ENCODE measurements around the gene LCP2. TPM values are rescaled to one million over a fixed set of nuclear protein-coding genes. Genes with fewer than 3 reads are reported as not detected.
A peak's percentile ranks its signal among the peaks of the same experiment; 100 is the strongest.

LCP2 gene
- total RNA-seq, 1 experiment from 2014 or later: 0.61 TPM

DNA sequence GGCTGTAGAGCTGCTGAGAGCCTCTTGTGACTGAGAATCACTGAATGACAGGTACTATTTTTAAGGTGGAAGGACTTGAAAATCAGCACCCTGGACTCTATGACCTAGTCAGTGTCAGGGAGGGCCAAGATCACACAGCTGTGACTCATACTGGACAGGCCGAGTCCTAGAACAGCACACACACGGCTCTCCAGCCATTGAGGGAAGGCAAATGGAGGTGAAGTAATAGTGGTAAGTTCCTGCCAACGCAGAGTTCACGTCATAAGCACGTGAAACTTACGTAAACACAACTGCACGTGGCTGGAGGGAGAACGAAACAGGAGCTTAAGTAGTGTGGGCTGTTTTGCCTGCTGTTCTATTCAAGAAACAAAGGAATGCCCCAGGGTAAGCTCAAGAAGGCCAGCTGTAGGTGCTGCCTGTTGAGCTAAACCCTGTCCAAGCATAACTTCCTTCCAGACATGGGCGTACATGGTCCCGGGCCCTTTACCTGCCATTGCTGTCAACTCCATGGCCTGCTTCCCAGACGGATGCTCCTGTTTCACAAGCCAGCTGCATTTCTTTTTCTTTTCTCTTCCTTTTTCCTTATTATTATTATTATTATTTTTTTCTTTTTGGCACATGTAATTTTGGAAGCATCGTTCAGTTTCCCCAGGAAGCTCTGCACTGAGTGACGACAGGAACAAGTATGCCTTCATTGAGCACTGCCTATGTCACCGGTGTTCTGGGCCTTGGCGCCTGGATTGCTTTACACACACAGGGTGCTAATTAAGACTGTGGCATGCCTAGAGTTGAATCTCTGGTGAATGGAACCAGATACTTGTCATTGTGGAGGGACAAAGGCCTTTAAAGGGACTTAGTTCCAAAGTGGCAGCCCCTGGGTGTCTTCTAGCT, 10.2 kb upstream of the LCP2 start:
- Histone ChIP-seq H3K9ac (ENCODE audit: low read length) (no peak overlapping the region), H3K4me1 (ENCODE audit: control insufficient read depth in 1 of 2, insufficient read depth in 2 of 2, low read length in 2 of 2) (no peaks in the 10 kb centered on the region), H4K20me1 (ENCODE audit: insufficient read depth) (no peaks in the 10 kb centered on the region), H3K4me2 (ENCODE audit: low read length) (no peak overlapping the region), H2AFZ (ENCODE audit: low read depth, low read length, poor library complexity, severe bottlenecking) (no peak overlapping the region), H3K9me3 (ENCODE audit: control insufficient read depth in 1 of 2, insufficient read depth in 1 of 2, low read depth in 1 of 2, low read length in 2 of 2) (no peaks in the 10 kb centered on the region), H3K9me2 (ENCODE audit: insufficient read depth) (no peaks in the 10 kb centered on the region), H3K79me2 (ENCODE audit: insufficient read depth, low read length) (no peaks in the 10 kb centered on the region), H3K27me3 (ENCODE audit: insufficient read depth, low read length) (peaks cover 34% of the 10 kb centered on the region), H3K27ac (ENCODE audit: low read depth, low read length) (no peak overlapping the region), H3K4me3 (replicated peaks in 1 of 2; ENCODE audit: low read depth in 1 of 2, low read length in 2 of 2) (no peak overlapping the region), H3K36me3 (ENCODE audit: control insufficient read depth in 1 of 2, insufficient read depth in 2 of 2, low read length in 2 of 2) (no peaks in the 10 kb centered on the region)
- RAD21 ChIA-PET (ENCODE audit: low non-redundant PET in 1 of 2, low total read pairs in 2 of 2, uncharacterized antibody in 2 of 2, unreplicated experiment in 2 of 2): no interaction called here
- TF ChIP-seq YY1 (IDR thresholded peaks at IDR 0.05; ENCODE audit: extremely low read depth, insufficient replicate concordance, low read depth, low read length) (no peak), EZH2phosphoT487 (IDR thresholded peaks at IDR 0.05; ENCODE audit: borderline replicate concordance) (no peak), SP1 (IDR thresholded peaks at IDR 0.05; ENCODE audit: low read depth) (no peak), EZH2 (IDR thresholded peaks at IDR 0.05) (no peak), POLR2A (IDR thresholded peaks at IDR 0.05; ENCODE audit: borderline replicate concordance, extremely low read depth, insufficient read depth, insufficient read length) (no peak), JUND (IDR thresholded peaks at IDR 0.05) (0 out of 2 replicates have a peak, but pooled peaks have one; percentile 13)
- TF ChIP-seq, protein P1, sequence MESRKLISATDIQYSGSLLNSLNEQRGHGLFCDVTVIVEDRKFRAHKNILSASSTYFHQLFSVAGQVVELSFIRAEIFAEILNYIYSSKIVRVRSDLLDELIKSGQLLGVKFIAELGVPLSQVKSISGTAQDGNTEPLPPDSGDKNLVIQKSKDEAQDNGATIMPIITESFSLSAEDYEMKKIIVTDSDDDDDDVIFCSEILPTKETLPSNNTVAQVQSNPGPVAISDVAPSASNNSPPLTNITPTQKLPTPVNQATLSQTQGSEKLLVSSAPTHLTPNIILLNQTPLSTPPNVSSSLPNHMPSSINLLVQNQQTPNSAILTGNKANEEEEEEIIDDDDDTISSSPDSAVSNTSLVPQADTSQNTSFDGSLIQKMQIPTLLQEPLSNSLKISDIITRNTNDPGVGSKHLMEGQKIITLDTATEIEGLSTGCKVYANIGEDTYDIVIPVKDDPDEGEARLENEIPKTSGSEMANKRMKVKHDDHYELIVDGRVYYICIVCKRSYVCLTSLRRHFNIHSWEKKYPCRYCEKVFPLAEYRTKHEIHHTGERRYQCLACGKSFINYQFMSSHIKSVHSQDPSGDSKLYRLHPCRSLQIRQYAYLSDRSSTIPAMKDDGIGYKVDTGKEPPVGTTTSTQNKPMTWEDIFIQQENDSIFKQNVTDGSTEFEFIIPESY (IDR thresholded peaks at IDR 0.05; ENCODE audit: extremely low read depth, insufficient replicate concordance, low read length): no peak
- no peak for DNase-seq (ENCODE audit: low read depth, low spot score)
- peak; percentile 69 for ATAC-seq
- POLR2A ChIA-PET: no interaction called here
- no TSS peak for BruUV-seq (replicated peaks)
- intact Hi-C loops (cut with micrococcal nuclease): no loop called here
- CTCF ChIA-PET: no interaction called here
